Ectodermal cell (in vitro differentiated cells): ENCODE measurements around the gene IL1R2.
"Not testable (repeated sequence)": the region's sequence is repeated elsewhere in the genome, so short reads cannot be mapped to it uniquely, and the experiment has no call there.

Experiments
- H3K27ac ChIP-seq: 2 replicates; pipeline ENCODE4 v1.7.0; 2013; ENCODE audit warnings: mild to moderate bottlenecking, low read depth, low read length; ENCODE audit not compliant: insufficient read depth, poor library complexity, severe bottlenecking
- H3K27me3 ChIP-seq: 2 replicates; pipeline ENCODE4 v1.7.0; 2013; ENCODE audit warnings: mild to moderate bottlenecking, low read length; ENCODE audit not compliant: insufficient read depth, control insufficient read depth, poor library complexity, severe bottlenecking
- H3K36me3 ChIP-seq: one replicate; pipeline ENCODE4 v1.7.0; 2013; ENCODE audit warnings: low read length; ENCODE audit not compliant: control insufficient read depth, insufficient read depth
- H3K4me1 ChIP-seq: one replicate; pipeline ENCODE4 v1.7.0; 2013; ENCODE audit warnings: low read length; ENCODE audit not compliant: control insufficient read depth, insufficient read depth
- H3K4me3 ChIP-seq: 2 replicates; pipeline ENCODE4 v1.7.0; 2013; ENCODE audit warnings: low read depth, low read length, control low read depth; ENCODE audit not compliant: insufficient read depth
- H3K9me3 ChIP-seq: 2 replicates; pipeline ENCODE4 v1.7.0; 2013; ENCODE audit warnings: mild to moderate bottlenecking, low read length, moderate library complexity; ENCODE audit not compliant: control insufficient read depth
- WGBS, 2 experiments: methylation state at CpG; one replicate each; pipeline ENCODE4 v1.1.7; 2013; ENCODE audit warnings: missing lambda C conversion rate in 2 of 2; 5-methylcytosine and 5-hydroxymethylcytosine counted together

IL1R2 gene

DNA sequence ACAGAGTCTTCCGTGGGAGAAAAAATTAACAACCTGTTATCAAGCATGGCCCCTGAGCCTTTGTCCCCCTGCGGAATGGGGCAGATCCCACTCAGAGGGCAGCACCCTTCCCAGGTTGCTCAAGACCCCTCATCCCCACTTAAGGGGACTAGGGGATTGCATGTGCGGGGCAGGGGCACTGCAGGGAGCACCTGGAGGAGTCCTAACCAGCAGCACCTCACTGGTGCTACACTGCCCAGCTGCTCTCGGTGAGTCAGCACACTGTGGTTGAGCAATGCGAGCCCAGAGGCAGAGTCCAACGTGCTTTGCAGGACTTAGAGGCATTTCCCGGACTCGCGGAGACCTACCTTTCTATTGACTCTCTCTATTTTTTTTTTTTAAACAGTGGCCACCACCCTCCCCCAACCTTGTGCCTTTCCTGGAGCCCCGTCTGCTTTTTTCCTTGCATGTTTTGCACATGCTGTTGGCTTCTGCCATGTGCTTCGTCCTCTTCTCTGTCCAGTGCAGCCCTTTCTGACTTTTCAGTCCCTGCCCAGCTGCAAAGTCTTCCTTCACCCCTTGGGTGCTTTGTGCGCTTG, 74.0 kb downstream of the IL1R2 start:
- WGBS, 2 experiments, result 90% methylated on average over 11 to 12 of the region's 12 CpGs
- no peaks in the 10 kb centered on the region for H3K36me3 ChIP-seq
- H3K27ac ChIP-seq, result no peak overlapping the region
- no peaks in the 10 kb centered on the region for H3K27me3 ChIP-seq
- peaks cover 3% of the 10 kb centered on the region for H3K4me1 ChIP-seq
- no peaks in the 10 kb centered on the region for H3K9me3 ChIP-seq
- H3K4me3 ChIP-seq, result no peak overlapping the region

DNA sequence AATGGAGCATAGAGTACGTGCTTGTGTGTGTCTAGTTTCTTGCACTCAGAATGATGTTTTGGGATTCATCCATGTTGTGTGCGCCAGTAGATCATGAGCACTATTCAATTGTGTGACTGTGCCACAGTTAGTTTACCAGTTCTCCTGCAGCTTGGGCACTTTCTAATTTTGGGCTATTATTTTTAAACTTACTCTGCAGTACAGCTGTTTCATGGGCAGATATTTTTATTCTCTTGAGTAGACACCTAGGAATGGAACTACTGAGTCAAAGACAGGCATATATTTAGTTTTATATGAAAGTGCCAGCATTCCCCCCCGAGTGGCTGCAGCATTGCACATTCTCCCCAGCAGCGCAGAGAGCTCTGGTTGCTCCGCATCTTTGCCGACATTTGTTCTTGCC, 74.8 kb downstream of the IL1R2 start:
- H3K4me1 ChIP-seq, result peaks cover 3% of the 10 kb centered on the region
- 89 to 96% methylated on average over 6 of the region's 6 CpGs for WGBS, 2 experiments
- H3K36me3 ChIP-seq, result no peaks in the 10 kb centered on the region
- no peak overlapping the region for H3K27ac ChIP-seq
- no peak overlapping the region for H3K4me3 ChIP-seq
- H3K9me3 ChIP-seq, result no peaks in the 10 kb centered on the region
- H3K27me3 ChIP-seq, result no peaks in the 10 kb centered on the region

DNA sequence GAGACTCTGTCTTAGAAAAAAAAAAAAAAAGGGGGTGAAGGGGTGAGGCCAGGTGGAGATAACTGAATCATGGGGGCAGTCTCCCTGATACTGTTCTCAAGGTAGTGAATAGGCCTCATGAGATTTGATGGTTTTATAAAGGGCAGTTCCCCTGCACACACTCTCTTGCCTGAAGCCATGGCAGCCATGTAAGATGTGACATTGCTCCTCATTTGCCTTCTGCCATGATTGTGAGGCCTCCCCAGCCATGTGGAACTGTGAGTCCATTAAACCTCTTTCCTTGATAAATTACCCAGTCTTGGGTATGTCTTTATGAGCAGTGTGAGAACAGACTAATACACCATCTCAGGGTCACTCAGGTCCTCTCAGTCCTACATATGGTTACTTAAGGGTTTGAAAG, 76.4 kb downstream of the IL1R2 start:
- H3K36me3 ChIP-seq, H3K27ac ChIP-seq, H3K4me3 ChIP-seq, H3K4me1 ChIP-seq, H3K9me3 ChIP-seq, H3K27me3 ChIP-seq: not testable (repeated sequence)

DNA sequence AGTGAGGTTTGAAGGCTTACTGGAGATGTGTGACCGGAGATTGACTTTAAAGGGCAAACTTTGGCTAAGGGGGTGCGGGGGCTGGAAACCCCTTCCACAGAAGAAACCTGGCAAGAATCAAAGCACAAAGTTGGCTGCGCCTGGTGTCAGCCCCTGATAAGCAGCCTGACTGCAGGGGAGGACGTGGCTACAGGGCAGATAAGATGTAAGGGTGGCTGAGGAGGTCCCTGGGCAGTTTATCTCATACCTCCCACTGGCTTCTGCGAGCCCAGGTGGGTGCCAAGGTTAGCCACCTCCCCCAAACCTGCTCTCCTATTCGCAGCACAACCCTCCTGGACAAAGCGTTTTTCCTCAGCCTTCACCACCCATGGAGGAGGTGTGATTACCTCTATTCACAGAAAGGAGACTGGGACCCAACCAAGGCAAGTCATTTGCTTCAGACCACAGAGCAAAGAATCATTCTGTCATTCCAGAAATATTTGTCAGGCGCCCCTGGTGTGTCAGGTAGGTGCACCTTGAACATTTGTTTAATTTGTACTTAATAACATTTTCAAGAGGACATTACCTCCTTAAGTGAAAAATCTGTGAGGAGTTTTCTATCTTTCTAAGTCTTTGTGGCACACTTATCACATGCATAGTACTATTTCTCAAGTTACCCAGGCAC, 77.7 kb downstream of the IL1R2 start:
- Histone ChIP-seq H3K36me3 (no peaks in the 10 kb centered on the region), H3K27me3 (no peaks in the 10 kb centered on the region), H3K9me3 (no peaks in the 10 kb centered on the region), H3K27ac (no peak overlapping the region), H3K4me3 (no peak overlapping the region), H3K4me1 (no peaks in the 10 kb centered on the region)
- WGBS, 2 experiments, result 85 to 90% methylated on average over 7 to 8 of the region's 8 CpGs

DNA sequence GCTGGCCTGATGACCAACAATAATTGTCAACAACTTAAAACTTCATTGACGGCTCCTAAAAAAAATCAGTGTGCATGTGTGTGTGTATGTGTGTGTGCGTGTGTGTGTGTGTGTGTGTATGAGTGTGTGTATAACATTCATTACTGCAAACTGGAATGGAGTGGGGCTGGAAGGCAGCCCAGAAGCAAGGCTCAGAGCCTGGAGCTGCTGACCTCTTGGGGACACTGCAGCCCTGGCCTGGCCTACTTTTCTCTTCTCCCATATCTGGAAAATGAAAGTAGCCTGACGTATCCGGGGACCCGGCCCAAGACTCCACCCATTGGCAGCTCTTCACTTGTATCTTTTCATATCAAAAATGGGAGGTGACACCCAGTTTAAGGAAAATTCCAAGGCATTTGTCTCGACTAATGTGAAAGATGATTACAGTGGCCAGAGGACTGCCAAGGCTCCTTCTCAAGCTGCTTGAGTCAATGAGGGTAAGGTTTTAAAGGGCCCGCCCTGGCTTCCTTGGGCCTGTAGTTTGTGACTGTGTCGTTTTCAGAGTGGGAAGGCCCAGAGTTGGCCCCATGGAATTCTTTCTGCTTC, 78.4 kb downstream of the IL1R2 start:
- Histone ChIP-seq H3K27ac (no peak overlapping the region), H3K36me3 (no peaks in the 10 kb centered on the region), H3K4me1 (no peaks in the 10 kb centered on the region), H3K27me3 (no peaks in the 10 kb centered on the region), H3K4me3 (no peak overlapping the region), H3K9me3 (no peaks in the 10 kb centered on the region)
- 88 to 90% methylated on average over 8 of the region's 8 CpGs for WGBS, 2 experiments

DNA sequence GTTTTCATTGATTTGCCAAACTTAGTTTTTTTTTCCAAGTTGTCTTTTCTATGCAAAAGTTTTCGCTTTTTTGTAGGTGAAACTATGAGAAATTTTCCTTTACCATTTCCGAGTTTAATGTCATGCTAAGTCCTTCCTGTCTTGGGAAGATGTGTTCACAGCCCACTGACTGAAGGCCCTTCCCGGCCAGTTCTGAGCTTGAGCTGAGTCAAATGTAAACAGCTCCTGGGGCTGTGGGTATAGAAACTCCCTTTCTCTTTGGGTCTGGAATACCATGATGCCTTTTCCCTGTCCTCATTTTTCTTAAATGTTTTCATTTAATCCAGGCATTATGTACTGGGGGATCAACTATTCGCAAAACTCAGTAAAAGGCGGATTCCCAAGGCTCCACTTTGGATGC, 81.0 kb downstream of the IL1R2 start:
- Histone ChIP-seq H3K27ac (no peak overlapping the region), H3K36me3 (no peaks in the 10 kb centered on the region), H3K4me3 (no peak overlapping the region), H3K9me3 (no peaks in the 10 kb centered on the region), H3K27me3 (no peaks in the 10 kb centered on the region), H3K4me1 (no peaks in the 10 kb centered on the region)
- 82 to 83% methylated on average over 5 of the region's 5 CpGs for WGBS, 2 experiments

DNA sequence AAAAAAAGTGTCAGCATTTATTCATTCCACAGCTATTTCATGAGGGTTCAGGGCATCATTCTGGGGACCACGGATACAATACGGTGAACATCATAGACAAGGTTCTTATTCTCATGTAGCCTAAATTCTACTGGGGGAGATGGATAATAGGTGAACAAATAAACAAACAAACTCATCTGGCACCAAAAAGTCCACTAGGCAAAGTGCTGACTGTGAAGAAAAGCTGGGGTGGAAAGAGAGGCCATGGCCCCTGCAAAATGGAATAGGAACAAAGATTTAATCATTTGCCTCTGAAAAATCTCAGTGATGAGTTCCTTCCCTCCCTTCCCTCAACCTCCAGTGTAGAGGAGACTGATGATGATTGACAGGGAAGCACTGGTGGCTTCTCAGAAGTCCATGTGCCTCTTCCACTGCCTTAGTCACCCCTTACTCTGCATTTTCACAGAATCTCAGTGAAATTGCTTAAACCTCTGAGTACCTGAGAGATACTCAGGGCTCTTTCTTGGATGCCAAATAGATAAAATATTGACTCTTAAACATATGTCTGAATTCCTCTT, 81.5 kb downstream of the IL1R2 start:
- Histone ChIP-seq H3K27ac (no peak overlapping the region), H3K4me3 (no peak overlapping the region), H3K36me3 (no peaks in the 10 kb centered on the region), H3K27me3 (no peaks in the 10 kb centered on the region), H3K4me1 (no peaks in the 10 kb centered on the region), H3K9me3 (no peaks in the 10 kb centered on the region)
- WGBS, 2 experiments, result 100% methylated on average over 2 of the region's 2 CpGs

DNA sequence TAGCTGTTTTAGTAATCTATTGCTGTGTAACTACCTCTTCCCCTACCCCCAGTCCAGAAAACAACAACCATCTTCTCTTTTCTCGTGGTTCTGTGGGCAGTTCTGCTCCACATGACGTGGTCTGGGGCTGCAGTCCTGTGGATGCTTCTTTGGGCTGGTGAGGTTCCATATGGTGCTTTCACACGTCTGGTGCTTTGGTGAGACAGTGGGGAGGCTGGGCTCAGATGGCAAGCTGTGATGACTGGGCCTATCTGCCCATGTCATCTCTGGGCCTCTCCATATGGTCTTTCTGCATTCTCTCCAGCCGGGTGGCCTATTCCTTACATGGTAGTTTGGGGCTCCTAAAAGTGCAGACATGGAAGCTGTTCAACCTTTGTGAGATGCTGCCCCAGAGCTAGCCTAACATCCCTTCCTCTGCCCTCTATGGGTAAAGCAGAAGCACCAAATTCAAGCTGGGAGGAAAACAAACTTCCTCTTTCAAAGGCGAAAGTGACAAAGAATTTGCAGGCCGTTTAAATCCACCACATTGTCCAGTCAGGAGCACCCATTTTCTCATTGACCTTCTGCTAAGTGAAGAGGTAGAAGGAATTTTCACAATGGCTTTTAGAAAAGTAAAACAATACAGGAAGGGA, 82.5 kb downstream of the IL1R2 start:
- Histone ChIP-seq H3K4me1 (no peaks in the 10 kb centered on the region), H3K27ac (no peak overlapping the region), H3K9me3 (no peaks in the 10 kb centered on the region), H3K4me3 (no peak overlapping the region), H3K36me3 (no peaks in the 10 kb centered on the region), H3K27me3 (no peaks in the 10 kb centered on the region)
- 85 to 90% methylated on average over 6 of the region's 6 CpGs for WGBS, 2 experiments

DNA sequence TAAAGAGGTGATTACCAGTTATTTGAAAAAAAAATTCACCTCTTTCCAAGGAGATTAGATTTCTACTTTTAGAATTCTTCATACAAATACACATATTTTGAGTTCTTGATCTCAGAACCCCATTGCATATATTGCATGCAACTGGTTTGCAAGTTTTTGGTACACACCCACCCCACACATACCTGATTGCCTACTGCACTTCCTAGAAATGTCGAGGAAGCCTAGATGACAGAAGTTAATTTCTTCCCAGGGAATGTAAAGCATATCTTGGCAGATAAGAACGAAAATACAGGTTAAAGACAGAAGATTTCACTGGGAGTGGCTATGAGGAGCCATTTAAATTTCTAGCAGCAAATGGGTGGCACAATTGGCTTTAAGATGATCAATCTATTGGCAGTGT, 83.7 kb downstream of the IL1R2 start:
- Histone ChIP-seq H3K27ac (no peak overlapping the region), H3K27me3 (no peaks in the 10 kb centered on the region), H3K4me3 (no peak overlapping the region), H3K4me1 (no peaks in the 10 kb centered on the region), H3K9me3 (no peaks in the 10 kb centered on the region), H3K36me3 (no peaks in the 10 kb centered on the region)
- 91 to 93% methylated on average over 2 of the region's 2 CpGs for WGBS, 2 experiments

DNA sequence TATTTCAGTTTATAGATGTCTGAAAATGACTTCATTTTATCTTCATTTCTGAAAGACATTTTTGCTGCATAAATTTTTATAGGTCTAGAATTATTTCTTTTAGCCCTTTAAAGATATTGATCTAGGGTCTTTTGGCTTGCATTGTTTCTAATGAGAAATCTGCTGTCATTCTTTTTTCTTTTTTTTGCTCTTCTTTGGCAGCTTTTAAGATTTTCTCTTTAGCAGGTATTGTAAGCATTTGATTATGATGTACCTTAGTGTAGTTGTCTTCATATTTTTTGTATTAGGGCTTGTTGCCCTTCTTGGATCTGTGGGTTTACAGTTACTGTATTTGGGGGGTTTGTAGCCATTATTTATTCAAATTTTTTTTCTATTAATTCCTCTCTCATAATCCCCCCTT, 84.8 kb downstream of the IL1R2 start:
- H3K4me3 ChIP-seq, result no peak overlapping the region
- no peaks in the 10 kb centered on the region for H3K4me1 ChIP-seq
- no peak overlapping the region for H3K27ac ChIP-seq
- no peaks in the 10 kb centered on the region for H3K9me3 ChIP-seq
- H3K27me3 ChIP-seq, result no peaks in the 10 kb centered on the region
- no peaks in the 10 kb centered on the region for H3K36me3 ChIP-seq
